PC-3 (cell line): Measurements from ENCODE around the gene PRDM2. TPM values are rescaled to one million over a fixed set of nuclear protein-coding genes. Genes with fewer than 3 reads are reported as not detected.

ENCODE experiments used
- ATAC-seq: fragments of 200-7000 bp; cut with Tn5 transposase; 2 replicates; pipeline ENCODE4 v1.9.1; 2020; ENCODE audit warnings: mild to moderate bottlenecking, moderate library complexity
- BruUV-seq: library from RNA; stranded (reverse); fragments of 400-500 nt; replicated peaks from 2 replicates; lab custom pipeline; 2021; lab: Mats Ljungman, UMichigan
- CTCF ChIA-PET: fragments of 300-600 bp; sonication (Branson Sonifier 250); formaldehyde crosslinking; loops from one replicate; lab custom pipeline; 2022; ENCODE audit warnings: antibody characterized with exemption; lab: Charles Lee
- POLR2A ChIA-PET: fragments of 300-600 bp; sonication (Branson Sonifier 250); formaldehyde crosslinking; loops from one replicate; lab custom pipeline; 2022; ENCODE audit warnings: antibody characterized with exemption; ENCODE audit not compliant: unreplicated experiment; lab: Charles Lee
- DNase-seq: peaks from one replicate; pipeline ENCODE4 v3.0.0-alpha.2; 2015
- H2AFZ ChIP-seq: fragments of 300-600 bp; sonication (generic); 2 replicates; pipeline ENCODE4 v1.6.0; 2016; ENCODE audit warnings: antibody characterized with exemption, low read length
- H3F3A ChIP-seq: fragments of 300-600 bp; sonication (generic); one replicate; pipeline ENCODE4 v1.6.0; 2017; ENCODE audit warnings: antibody characterized with exemption, low read length, control low read depth, mild to moderate bottlenecking; ENCODE audit not compliant: unreplicated experiment
- H3K27ac ChIP-seq: fragments of 300-600 bp; sonication (generic); 2 replicates; pipeline ENCODE4 v1.5.1; 2016; ENCODE audit warnings: mild to moderate bottlenecking, low read length
- H3K27me3 ChIP-seq: fragments of 300-600 bp; sonication (generic); 2 replicates; pipeline ENCODE4 v1.6.1; 2016; ENCODE audit warnings: low read length, mixed read lengths
- H3K36me3 ChIP-seq: fragments of 300-600 bp; sonication (generic); 2 replicates; pipeline ENCODE4 v1.6.1; 2016; ENCODE audit warnings: low read depth, mixed run types, low read length, mixed read lengths
- H3K4me1 ChIP-seq: fragments of 300-600 bp; sonication (generic); 2 replicates; pipeline ENCODE4 v1.5.1; 2016; ENCODE audit warnings: low read length; ENCODE audit not compliant: insufficient read depth
- H3K4me2 ChIP-seq: fragments of 300-600 bp; sonication (generic); 2 replicates; pipeline ENCODE4 v1.6.0; 2016; ENCODE audit warnings: low read length
- H3K4me3 ChIP-seq: fragments of 300-600 bp; sonication (generic); 2 replicates; pipeline ENCODE4 v1.5.1; 2016; ENCODE audit warnings: mild to moderate bottlenecking, low read length, mixed read lengths
- H3K79me2 ChIP-seq: fragments of 300-600 bp; sonication (generic); 2 replicates; pipeline ENCODE4 v1.6.1; 2017; ENCODE audit warnings: low read length, mixed read lengths
- H3K9ac ChIP-seq: fragments of 300-600 bp; sonication (generic); 2 replicates; pipeline ENCODE4 v1.6.0; 2016; ENCODE audit warnings: mild to moderate bottlenecking, low read length
- H3K9me2 ChIP-seq: fragments of 300-600 bp; sonication (generic); replicated peaks from 2 replicates; pipeline ENCODE4 v1.6.1; 2016; ENCODE audit warnings: mixed run types, low read length, mixed read lengths
- H3K9me3 ChIP-seq: fragments of 300-600 bp; sonication (generic); 2 replicates; pipeline ENCODE4 v1.6.1; 2016; ENCODE audit warnings: low read length, mixed read lengths
- H4K20me1 ChIP-seq: fragments of 300-600 bp; sonication (generic); 2 replicates; pipeline ENCODE4 v1.6.1; 2016; ENCODE audit warnings: low read length, mixed read lengths
- EZH2 ChIP-seq: fragments of 300-600 bp; sonication (generic); IDR thresholded peaks from one replicate; pipeline ENCODE4 v1.6.1; 2017; ENCODE audit warnings: antibody characterized with exemption, mild to moderate bottlenecking, low read length; ENCODE audit not compliant: unreplicated experiment
- EZH2phosphoT487 ChIP-seq: fragments of 300-600 bp; sonication (generic); IDR thresholded peaks from 2 replicates; pipeline ENCODE4 v1.6.1; 2018; ENCODE audit warnings: mild to moderate bottlenecking, antibody characterized with exemption, low read length, borderline replicate concordance
- intact Hi-C: fragments of 100-400 bp; cut with micrococcal nuclease; formaldehyde crosslinking; loops from 2 replicates; pipeline ENCODE4 v1.9.0; 2023
- total RNA-seq: library from RNA; depleted of rRNA; stranded (reverse); fragments of >200 nt; gene quantifications from 2 replicates; pipeline ENCODE4 v1.2.3, GENCODE V29; 2014
- TF ChIP-seq, protein P1 (sequence below): fragments of 300-600 bp; sonication (generic); conservative IDR thresholded peaks from 2 replicates; pipeline ENCODE4 v1.5.1; 2017; ENCODE audit warnings: antibody characterized with exemption, low read depth, mild to moderate bottlenecking, low read length

The PRDM2 gene
- total RNA-seq, 1 experiment from 2014 or later = 9.4 TPM

DNA sequence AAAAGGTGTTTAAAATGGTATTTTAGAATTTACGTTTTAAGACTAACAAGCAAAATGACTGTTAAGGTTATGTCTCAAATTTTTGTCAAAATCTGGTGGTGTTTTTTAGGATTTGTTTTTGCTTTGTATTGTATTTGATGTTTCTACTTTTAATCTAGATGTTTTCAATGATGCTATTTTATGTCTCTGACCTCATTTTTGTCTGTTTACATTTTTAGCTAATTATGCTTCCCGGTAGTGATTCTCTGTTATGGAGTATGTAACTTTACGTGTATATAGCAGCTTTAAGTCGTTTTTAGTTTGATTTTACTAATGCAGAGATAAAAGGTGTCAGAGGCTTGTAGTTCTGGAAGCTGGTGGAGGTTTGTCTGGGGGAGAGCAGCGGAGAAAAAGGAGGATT lies 71.8 kb downstream of the PRDM2 start:
- intact Hi-C loops = no loop called here
- DNase-seq (no peak), ATAC-seq (no peak)
- ChIA-PET CTCF (no interaction called here), POLR2A (no interaction called here)
- no peaks in the 10 kb centered on the region for H3F3A ChIP-seq
- no peaks in the 10 kb centered on the region for H3K27me3 ChIP-seq
- peaks cover 67% of the 10 kb centered on the region for H3K79me2 ChIP-seq
- no TSS peak for BruUV-seq
- H4K20me1 ChIP-seq = peaks cover 29% of the 10 kb centered on the region
- H3K27ac ChIP-seq = no peak overlapping the region
- no peaks in the 10 kb centered on the region for H3K9me2 ChIP-seq
- no peaks in the 10 kb centered on the region for H3K9me3 ChIP-seq
- no peak overlapping the region for H2AFZ ChIP-seq
- TF ChIP-seq EZH2phosphoT487 = no peak
- TF ChIP-seq, protein P1, sequence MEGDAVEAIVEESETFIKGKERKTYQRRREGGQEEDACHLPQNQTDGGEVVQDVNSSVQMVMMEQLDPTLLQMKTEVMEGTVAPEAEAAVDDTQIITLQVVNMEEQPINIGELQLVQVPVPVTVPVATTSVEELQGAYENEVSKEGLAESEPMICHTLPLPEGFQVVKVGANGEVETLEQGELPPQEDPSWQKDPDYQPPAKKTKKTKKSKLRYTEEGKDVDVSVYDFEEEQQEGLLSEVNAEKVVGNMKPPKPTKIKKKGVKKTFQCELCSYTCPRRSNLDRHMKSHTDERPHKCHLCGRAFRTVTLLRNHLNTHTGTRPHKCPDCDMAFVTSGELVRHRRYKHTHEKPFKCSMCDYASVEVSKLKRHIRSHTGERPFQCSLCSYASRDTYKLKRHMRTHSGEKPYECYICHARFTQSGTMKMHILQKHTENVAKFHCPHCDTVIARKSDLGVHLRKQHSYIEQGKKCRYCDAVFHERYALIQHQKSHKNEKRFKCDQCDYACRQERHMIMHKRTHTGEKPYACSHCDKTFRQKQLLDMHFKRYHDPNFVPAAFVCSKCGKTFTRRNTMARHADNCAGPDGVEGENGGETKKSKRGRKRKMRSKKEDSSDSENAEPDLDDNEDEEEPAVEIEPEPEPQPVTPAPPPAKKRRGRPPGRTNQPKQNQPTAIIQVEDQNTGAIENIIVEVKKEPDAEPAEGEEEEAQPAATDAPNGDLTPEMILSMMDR = no peak
- no peak for TF ChIP-seq EZH2
- H3K4me1 ChIP-seq = peaks cover 8% of the 10 kb centered on the region
- H3K36me3 ChIP-seq = peaks cover 20% of the 10 kb centered on the region; the same call in 1 of the 2 replicates
- no peak overlapping the region for H3K9ac ChIP-seq
- H3K4me3 ChIP-seq = no peak overlapping the region
- H3K4me2 ChIP-seq = no peak overlapping the region

DNA sequence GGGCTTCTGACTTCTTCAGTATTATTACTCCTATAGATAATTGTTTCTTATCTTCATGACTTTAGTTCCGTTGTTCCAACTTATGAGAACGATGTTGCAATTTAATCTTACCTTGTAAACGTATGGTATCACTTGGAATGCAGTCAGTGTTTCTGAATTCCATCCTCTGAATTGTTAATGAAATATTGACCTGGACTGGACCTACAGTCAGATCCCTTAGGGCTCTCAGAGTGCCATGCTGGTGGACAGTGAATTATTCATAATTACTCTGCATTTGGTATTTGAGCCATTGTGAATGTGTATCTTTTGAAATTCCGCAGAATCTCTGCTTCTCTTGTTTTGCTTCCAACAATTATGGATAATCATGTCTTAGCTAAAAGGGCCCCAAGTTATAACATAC lies 72.3 kb downstream of the PRDM2 start:
- Histone ChIP-seq H3K4me1 (peaks cover 5% of the 10 kb centered on the region; the same call in 1 of the 2 replicates), H3K27me3 (no peaks in the 10 kb centered on the region), H3K79me2 (peaks cover 65% of the 10 kb centered on the region), H3K27ac (no peak overlapping the region), H2AFZ (no peak overlapping the region), H4K20me1 (peaks cover 28% of the 10 kb centered on the region), H3K9me2 (no peaks in the 10 kb centered on the region), H3F3A (no peaks in the 10 kb centered on the region), H3K4me3 (no peak overlapping the region), H3K9me3 (no peaks in the 10 kb centered on the region), H3K4me2 (no peak overlapping the region), H3K9ac (no peak overlapping the region), H3K36me3 (peaks cover 23% of the 10 kb centered on the region; the same call in 1 of the 2 replicates)
- ATAC-seq (no peak), DNase-seq (no peak)
- intact Hi-C loops = no loop called here
- POLR2A ChIA-PET = no interaction called here
- TF ChIP-seq EZH2phosphoT487 = no peak
- TF ChIP-seq EZH2 = no peak
- TF ChIP-seq, protein P1 = no peak
- no TSS peak for BruUV-seq
- CTCF ChIA-PET = no interaction called here

DNA sequence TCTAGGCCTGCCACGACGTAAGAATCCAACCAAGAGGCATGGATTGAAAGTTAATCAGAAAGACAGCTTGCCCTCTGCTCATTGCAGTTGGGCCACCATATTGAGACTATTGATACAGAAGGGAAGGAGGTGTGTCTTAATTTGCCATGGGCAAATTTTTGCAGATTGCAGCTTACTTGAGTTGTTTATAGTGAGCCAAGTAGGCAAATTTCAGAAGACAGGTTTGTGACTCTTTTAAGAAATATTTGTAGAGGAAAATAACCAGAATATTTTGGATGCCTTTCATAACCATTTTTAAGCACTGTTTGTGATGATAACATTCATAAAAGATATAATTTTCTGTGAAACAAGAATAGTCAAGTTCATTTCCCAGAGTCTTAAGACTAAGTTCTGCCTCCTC lies 74.1 kb downstream of the PRDM2 start:
- ATAC-seq (no peak), DNase-seq (no peak)
- H3K36me3 ChIP-seq = peaks cover 37% of the 10 kb centered on the region
- no peak overlapping the region for H3K9ac ChIP-seq
- intact Hi-C loops = no loop called here
- ChIA-PET CTCF (no interaction called here), POLR2A (no interaction called here)
- no peaks in the 10 kb centered on the region for H3K9me3 ChIP-seq
- H3K4me3 ChIP-seq = no peak overlapping the region
- no peak overlapping the region for H2AFZ ChIP-seq
- no peaks in the 10 kb centered on the region for H3K9me2 ChIP-seq
- peaks cover 47% of the 10 kb centered on the region for H3K79me2 ChIP-seq
- TF ChIP-seq, protein P1 = no peak
- TF ChIP-seq EZH2phosphoT487 (no peak), EZH2 (no peak)
- BruUV-seq = no TSS peak
- H3K27me3 ChIP-seq = no peaks in the 10 kb centered on the region
- H3F3A ChIP-seq = no peaks in the 10 kb centered on the region
- H3K27ac ChIP-seq = no peak overlapping the region
- peaks cover 18% of the 10 kb centered on the region for H4K20me1 ChIP-seq
- no peaks in the 10 kb centered on the region for H3K4me1 ChIP-seq
- no peak overlapping the region for H3K4me2 ChIP-seq
